CD8-positive, alpha-beta memory T cell (primary cell): ENCODE data around the gene S100A8. TPM values are rescaled to one million over a fixed set of nuclear protein-coding genes. Genes with fewer than 3 reads are reported as not detected.
"Not testable (repeated sequence)": the region's sequence is repeated elsewhere in the genome, so short reads cannot be mapped to it uniquely, and the experiment has no call there.

Experiments used
- CTCF ChIA-PET: fragments of 350-600 bp; sonication (Branson Sonifier 250); formaldehyde crosslinking; loops from one replicate; lab custom pipeline; 2021; ENCODE audit warnings: antibody characterized with exemption; lab: Charles Lee
- POLR2A ChIA-PET: fragments of 350-600 bp; sonication (Branson Sonifier 250); formaldehyde crosslinking; loops from one replicate; lab custom pipeline; 2021; ENCODE audit warnings: antibody characterized with exemption; lab: Charles Lee
- DNase-seq, 5 donors: peaks; one replicate each; pipeline versions ENCODE4 v3.0.0 to v3.0.0-alpha.2; 2020 to 2022; ENCODE audit warnings: mixed read lengths in 1 of 5
- H3K27ac ChIP-seq: one replicate; pipeline ENCODE4 v1.7.0; 2013; ENCODE audit warnings: low read depth, mild to moderate bottlenecking, low read length, moderate library complexity
- H3K27me3 ChIP-seq: 2 replicates; pipeline ENCODE4 v1.7.0; 2013; ENCODE audit warnings: low read length, mild to moderate bottlenecking; ENCODE audit not compliant: insufficient read depth, poor library complexity, severe bottlenecking
- H3K36me3 ChIP-seq: 2 replicates; pipeline ENCODE4 v1.7.0; 2013; ENCODE audit warnings: mild to moderate bottlenecking, low read length, moderate library complexity; ENCODE audit not compliant: insufficient read depth
- H3K4me1 ChIP-seq: 2 replicates; pipeline ENCODE4 v1.7.0; 2013; ENCODE audit warnings: mild to moderate bottlenecking, low read length, moderate library complexity; ENCODE audit not compliant: insufficient read depth
- H3K4me3 ChIP-seq: 2 replicates; pipeline ENCODE4 v1.7.0; 2013; ENCODE audit warnings: mild to moderate bottlenecking, low read length
- H3K9me3 ChIP-seq: 2 replicates; pipeline ENCODE4 v1.7.0; 2013; ENCODE audit warnings: mild to moderate bottlenecking, low read length
- H3K27ac Mint-ChIP-seq, 8 donors: one replicate each; pipeline ENCODE4 v1.8.0; 2020 to 2021; ENCODE audit warnings: mixed read lengths in 8 of 8, mild to moderate bottlenecking in 6 of 8, inconsistent platforms in 3 of 8, moderate library complexity in 3 of 8
- H3K27me3 Mint-ChIP-seq, 2 donors: one replicate each; pipeline ENCODE4 v1.8.0; 2020 to 2021; ENCODE audit warnings: mixed read lengths in 2 of 2, mild to moderate bottlenecking in 1 of 2, moderate library complexity in 1 of 2
- H3K36me3 Mint-ChIP-seq, 3 donors: one replicate each; pipeline ENCODE4 v1.8.0; 2020 to 2021; ENCODE audit warnings: mixed read lengths in 3 of 3, inconsistent platforms in 1 of 3, mild to moderate bottlenecking in 1 of 3
- H3K4me1 Mint-ChIP-seq, 3 donors: one replicate each; pipeline ENCODE4 v1.8.0; 2020 to 2021; ENCODE audit warnings: mixed read lengths in 3 of 3, inconsistent platforms in 1 of 3, mild to moderate bottlenecking in 1 of 3
- H3K4me3 Mint-ChIP-seq, 7 donors: one replicate each; pipeline ENCODE4 v1.8.0; 2020 to 2021; ENCODE audit warnings: mixed read lengths in 7 of 7, mild to moderate bottlenecking in 6 of 7, moderate library complexity in 4 of 7, inconsistent platforms in 2 of 7
- H3K9me3 Mint-ChIP-seq, 5 donors: one replicate each; pipeline ENCODE4 v1.8.0; 2020 to 2022; ENCODE audit warnings: mixed read lengths in 5 of 5, mild to moderate bottlenecking in 3 of 5, moderate library complexity in 2 of 5, inconsistent platforms in 1 of 5
- polyA plus RNA-seq: library from polyadenylated mRNA; unstranded; fragments of 300-500 nt; fragmentation: Illumina TruSeq; gene quantifications from one replicate; pipeline ENCODE4 v1.2.3, GENCODE V29; 2021
- total RNA-seq, 2 experiments: library from RNA; stranded (reverse); gene quantifications; one replicate each; pipeline ENCODE4 v1.2.3, GENCODE V29; 2021

S100A8 gene
- total and polyA plus RNA-seq, 3 experiments from 2014 or later: not detected

GRCh38 chr1:153407274-153407673 lies 16.4 kb upstream of the S100A8 start:
- H3K4me3 ChIP-seq, POLR2A ChIA-PET, H3K36me3 ChIP-seq, H3K36me3 Mint-ChIP-seq, H3K9me3 ChIP-seq, H3K27me3 ChIP-seq, H3K4me1 ChIP-seq, CTCF ChIA-PET, H3K27ac ChIP-seq: not testable (repeated sequence)
- H3K9me3 Mint-ChIP-seq: peaks cover 0 to 20% (median 13%) of the 10 kb centered on the region in 5 donors
- peaks cover 8 to 31% (median 15%) of the 10 kb centered on the region in 3 donors for H3K4me1 Mint-ChIP-seq
- H3K27me3 Mint-ChIP-seq: peaks cover 20 to 45% of the 10 kb centered on the region in 2 donors
- peak in 2 of 5 donors; percentile 11 to 32 for DNase-seq
- peak overlapping the region in 1 of 8 donors; percentile 64 for H3K27ac Mint-ChIP-seq
- peak overlapping the region in 2 of 7 donors; percentile 19 to 35 for H3K4me3 Mint-ChIP-seq

DNA sequence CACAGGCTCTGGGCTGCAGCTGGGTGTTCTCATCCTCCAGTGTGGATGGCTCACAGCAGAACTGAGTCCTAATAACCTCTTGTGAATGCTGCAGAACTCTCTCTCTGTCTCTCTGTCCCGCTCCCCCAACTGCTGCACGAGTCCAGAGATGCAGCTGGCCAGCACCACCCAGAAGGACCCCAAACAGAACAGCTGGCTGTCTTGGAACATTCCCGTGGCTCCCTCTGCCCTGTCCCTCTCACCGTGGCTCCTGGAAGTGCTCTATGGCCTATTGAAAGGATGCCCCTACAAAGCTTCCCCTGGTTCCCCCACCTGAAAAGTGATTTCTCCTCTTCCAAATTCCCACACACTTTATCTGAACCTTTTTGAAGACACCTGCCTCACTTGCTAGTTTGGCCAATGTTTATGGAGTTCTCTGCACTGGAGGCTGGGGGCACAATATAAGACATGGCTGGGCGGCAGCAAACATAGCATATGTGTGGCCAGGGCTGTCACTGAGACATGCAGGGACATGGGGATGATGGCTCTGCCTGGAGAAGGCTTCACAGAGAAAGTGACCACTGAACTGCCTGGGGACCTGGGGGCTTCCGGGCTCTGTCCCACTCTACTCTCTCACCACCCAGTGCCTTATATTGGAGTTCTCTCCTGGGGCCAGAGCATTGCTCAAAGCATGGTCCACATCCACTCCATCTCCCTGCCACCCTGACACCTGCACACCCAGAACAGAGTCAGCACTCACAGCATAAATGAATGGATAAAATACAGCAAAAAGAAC lies 15.1 kb upstream of the S100A8 start:
- H3K27me3 ChIP-seq, H3K36me3 ChIP-seq, CTCF ChIA-PET, H3K4me3 Mint-ChIP-seq, H3K9me3 ChIP-seq, H3K4me3 ChIP-seq, H3K36me3 Mint-ChIP-seq, H3K4me1 ChIP-seq, DNase-seq, H3K27ac ChIP-seq, POLR2A ChIA-PET: not testable (repeated sequence)
- H3K27me3 Mint-ChIP-seq: peaks cover 20 to 40% of the 10 kb centered on the region in 2 donors
- H3K4me1 Mint-ChIP-seq: peaks cover 8 to 31% (median 15%) of the 10 kb centered on the region in 3 donors
- H3K9me3 Mint-ChIP-seq: peaks cover 0 to 12% (median 7%) of the 10 kb centered on the region in 5 donors
- H3K27ac Mint-ChIP-seq: peak overlapping the region in 1 of 8 donors; percentile 51

- POLR2A ChIA-PET: no interaction called here
- no peaks in the 10 kb centered on the region for H3K27me3 ChIP-seq
- no peak overlapping the region for H3K4me3 ChIP-seq
- Mint-ChIP-seq H3K27me3 (peaks cover 16 to 34% of the 10 kb centered on the region in 2 donors), H3K9me3 (peaks cover 0 to 9% (median 4%) of the 10 kb centered on the region in 5 donors), H3K4me1 (peaks cover 8 to 31% (median 15%) of the 10 kb centered on the region in 3 donors), H3K36me3 (peaks cover 0 to 2% (median 0%) of the 10 kb centered on the region in 3 donors), H3K4me3 (no peak overlapping the region), H3K27ac (no peak overlapping the region)
- no peaks in the 10 kb centered on the region for H3K4me1 ChIP-seq
- DNase-seq: peak; percentile 6 to 53 (median 26)
- CTCF ChIA-PET: interaction anchor here (1.0 kb wide), 1 partner anchor 19 kb away, joined by 3 read pairs; no protein-coding TSS in a partner anchor
- H3K9me3 ChIP-seq: no peaks in the 10 kb centered on the region
- no peak overlapping the region for H3K27ac ChIP-seq
- no peaks in the 10 kb centered on the region for H3K36me3 ChIP-seq
These were observed 13.9 kb upstream of the S100A8 start for GRCh38 chr1:153404768-153405167.

DNA sequence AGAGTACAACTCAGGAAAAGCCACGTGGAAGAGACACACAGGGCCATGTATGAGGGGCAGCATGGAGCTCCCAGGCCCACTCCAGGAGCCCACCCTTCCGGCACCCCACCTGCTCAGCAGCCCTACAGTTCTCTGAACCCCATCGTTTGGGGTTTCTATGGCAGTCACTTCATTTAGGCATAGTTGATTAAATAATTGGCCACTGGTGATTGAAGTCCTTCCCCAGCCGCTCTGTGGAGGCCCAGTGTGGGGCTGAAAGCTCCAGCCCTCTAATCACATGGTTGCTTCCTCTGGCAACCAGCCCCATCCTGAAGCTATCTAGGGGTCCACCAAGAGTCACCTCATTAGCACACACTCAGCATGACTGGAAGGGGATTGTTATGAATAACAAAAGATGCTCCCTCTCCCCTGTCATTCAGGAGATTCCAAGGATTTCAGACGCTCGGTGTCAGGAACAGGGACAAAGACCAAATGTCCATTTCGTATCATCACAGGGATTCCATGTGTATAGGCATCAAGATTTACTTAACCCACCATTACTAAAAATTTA lies 13.3 kb upstream of the S100A8 start:
- Mint-ChIP-seq H3K4me3 (no peak overlapping the region), H3K4me1 (peaks cover 8 to 31% (median 15%) of the 10 kb centered on the region in 3 donors), H3K9me3 (peaks cover 0 to 7% (median 4%) of the 10 kb centered on the region in 5 donors), H3K36me3 (no peaks in the 10 kb centered on the region), H3K27ac (no peak overlapping the region), H3K27me3 (peaks cover 16 to 28% of the 10 kb centered on the region in 2 donors)
- Histone ChIP-seq H3K36me3 (no peaks in the 10 kb centered on the region), H3K27me3 (no peaks in the 10 kb centered on the region), H3K4me1 (no peaks in the 10 kb centered on the region), H3K9me3 (no peaks in the 10 kb centered on the region), H3K27ac (no peak overlapping the region), H3K4me3 (no peak overlapping the region)
- ChIA-PET CTCF (interaction anchor here (1.0 kb wide), 1 partner anchor 20 kb away, joined by 3 read pairs; no protein-coding TSS in a partner anchor), POLR2A (no interaction called here)
- DNase-seq: no peak

GRCh38 chr1:153403421-153404085 lies 12.7 kb upstream of the S100A8 start:
- CTCF ChIA-PET: no interaction called here
- H3K4me1 ChIP-seq: no peaks in the 10 kb centered on the region
- DNase-seq: no peak
- no peak overlapping the region for H3K4me3 Mint-ChIP-seq
- H3K27ac ChIP-seq: no peak overlapping the region
- no peak overlapping the region for H3K4me3 ChIP-seq
- H3K9me3 ChIP-seq: no peaks in the 10 kb centered on the region
- H3K9me3 Mint-ChIP-seq: peaks cover 0 to 7% (median 4%) of the 10 kb centered on the region in 5 donors
- H3K27me3 ChIP-seq: no peaks in the 10 kb centered on the region
- no peaks in the 10 kb centered on the region for H3K36me3 Mint-ChIP-seq
- H3K4me1 Mint-ChIP-seq: peaks cover 8 to 31% (median 15%) of the 10 kb centered on the region in 3 donors
- no peaks in the 10 kb centered on the region for H3K36me3 ChIP-seq
- H3K27ac Mint-ChIP-seq: no peak overlapping the region
- H3K27me3 Mint-ChIP-seq: peaks cover 17 to 27% of the 10 kb centered on the region in 2 donors
- POLR2A ChIA-PET: no interaction called here

DNA sequence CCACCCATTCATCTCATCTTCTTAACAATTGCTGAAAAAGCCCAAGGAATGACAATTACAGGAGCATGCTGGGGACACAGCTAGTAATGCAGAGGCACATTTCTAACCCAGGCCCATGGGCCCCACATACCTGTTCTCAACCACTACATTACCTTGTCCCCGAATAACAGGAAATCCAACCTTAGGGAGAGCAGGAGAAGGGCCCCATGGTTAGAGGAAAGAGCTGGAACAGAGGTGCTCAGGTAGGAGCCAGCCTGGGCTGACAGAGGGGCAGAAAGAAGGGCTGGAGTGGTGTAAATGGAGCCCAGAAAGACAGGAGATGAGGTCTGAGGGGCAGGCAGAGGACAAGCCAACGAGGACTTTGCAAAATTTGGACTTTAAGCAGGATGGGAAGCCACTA lies 11.4 kb upstream of the S100A8 start:
- Mint-ChIP-seq H3K36me3 (no peaks in the 10 kb centered on the region), H3K27me3 (peaks cover 18 to 22% of the 10 kb centered on the region in 2 donors), H3K9me3 (no peaks in the 10 kb centered on the region), H3K4me3 (no peak overlapping the region), H3K27ac (no peak overlapping the region), H3K4me1 (peaks cover 8 to 18% (median 12%) of the 10 kb centered on the region in 3 donors)
- ChIA-PET CTCF (interaction anchor here (1.4 kb wide), 1 partner anchor 49 kb away, joined by 5 read pairs; no protein-coding TSS in a partner anchor), POLR2A (no interaction called here)
- Histone ChIP-seq H3K4me3 (no peak overlapping the region), H3K27me3 (no peaks in the 10 kb centered on the region), H3K36me3 (no peaks in the 10 kb centered on the region), H3K4me1 (no peaks in the 10 kb centered on the region), H3K27ac (no peak overlapping the region), H3K9me3 (no peaks in the 10 kb centered on the region)
- DNase-seq: no peak

- CTCF ChIA-PET: interaction anchor here (1.4 kb wide), 1 partner anchor 48 kb away, joined by 5 read pairs; no protein-coding TSS in a partner anchor
- Histone ChIP-seq H3K27me3 (no peaks in the 10 kb centered on the region), H3K4me1 (no peaks in the 10 kb centered on the region)
These were observed 10.6 kb upstream of the S100A8 start for GRCh38 chr1:153401461-153401860.

More at GRCh38 chr1:153401461-153401860, 10.6 kb upstream of the S100A8 start:
- Mint-ChIP-seq H3K4me3 (no peak overlapping the region), H3K27me3 (peaks cover 21 to 24% of the 10 kb centered on the region in 2 donors), H3K27ac (no peak overlapping the region), H3K4me1 (peaks cover 4 to 10% (median 5%) of the 10 kb centered on the region in 3 donors), H3K36me3 (no peaks in the 10 kb centered on the region), H3K9me3 (no peaks in the 10 kb centered on the region)
- Histone ChIP-seq H3K9me3 (no peaks in the 10 kb centered on the region), H3K36me3 (no peaks in the 10 kb centered on the region), H3K4me3 (no peak overlapping the region), H3K27ac (no peak overlapping the region)
- POLR2A ChIA-PET: no interaction called here
- no peak for DNase-seq
